D341Med (cell line): ENCODE measurements around the gene NEGR1.

ENCODE experiments used
- DNase-seq: peaks from one replicate; pipeline ENCODE4 v3.0.0; 2012; ENCODE audit warnings: low spot score

Gene NEGR1

DNA sequence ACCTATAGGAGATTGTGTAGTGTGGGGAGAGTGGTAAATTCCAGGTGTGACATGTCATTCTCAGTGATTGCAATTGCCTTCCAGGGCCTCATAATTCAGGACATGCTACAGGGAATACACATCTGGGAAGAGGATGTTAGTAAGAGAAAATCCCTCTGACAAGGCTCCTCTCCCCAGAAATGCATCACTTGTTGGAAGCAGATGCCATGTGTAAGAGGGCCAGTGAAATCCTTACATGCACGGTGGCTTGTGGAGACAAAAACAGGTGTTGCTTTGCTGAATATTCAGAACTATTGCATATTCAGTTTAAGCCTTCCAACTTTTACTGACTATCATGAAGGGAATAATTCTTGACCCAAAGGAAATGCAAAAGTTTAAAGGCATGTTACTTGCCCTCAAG lies 503.4 kb downstream of the NEGR1 start:
- no peak for DNase-seq

DNA sequence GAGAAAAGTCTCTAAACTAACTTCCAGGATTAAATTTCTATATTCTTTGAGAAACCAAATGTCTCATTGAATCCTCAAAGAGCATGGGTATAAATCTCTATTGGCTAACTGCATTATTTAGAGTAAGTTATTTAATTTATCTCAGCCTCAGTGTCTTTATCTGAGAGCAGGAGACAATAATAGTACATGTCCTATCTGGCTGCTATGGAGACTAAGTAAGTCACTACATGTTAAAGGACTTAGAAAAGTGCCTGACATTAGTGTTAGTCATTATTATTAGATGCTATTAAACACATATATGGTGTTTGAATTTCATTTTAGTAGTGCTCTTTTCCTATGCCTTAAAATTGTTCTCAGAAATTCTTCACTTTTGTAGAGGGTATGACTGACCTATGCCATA lies 505.2 kb downstream of the NEGR1 start:
- no peak for DNase-seq

DNA sequence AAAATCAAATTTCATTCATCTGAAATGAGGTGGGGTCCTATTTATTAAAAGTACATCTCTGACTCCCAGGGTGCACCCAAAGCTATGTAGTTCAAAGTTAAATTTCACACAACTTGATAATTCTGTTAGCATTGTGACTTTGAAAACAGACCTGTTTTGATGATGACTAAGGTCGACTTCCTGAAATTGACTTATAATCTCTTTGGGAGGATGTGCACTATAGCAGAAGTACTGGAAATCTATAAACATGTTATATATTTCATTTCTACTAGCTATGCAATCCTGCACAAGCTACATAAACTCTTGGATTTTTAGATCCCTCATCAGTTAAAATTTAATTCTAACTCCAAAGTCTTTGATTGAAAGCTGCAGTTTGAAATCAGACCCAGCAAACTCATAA lies 507.6 kb downstream of the NEGR1 start:
- no peak for DNase-seq

DNA sequence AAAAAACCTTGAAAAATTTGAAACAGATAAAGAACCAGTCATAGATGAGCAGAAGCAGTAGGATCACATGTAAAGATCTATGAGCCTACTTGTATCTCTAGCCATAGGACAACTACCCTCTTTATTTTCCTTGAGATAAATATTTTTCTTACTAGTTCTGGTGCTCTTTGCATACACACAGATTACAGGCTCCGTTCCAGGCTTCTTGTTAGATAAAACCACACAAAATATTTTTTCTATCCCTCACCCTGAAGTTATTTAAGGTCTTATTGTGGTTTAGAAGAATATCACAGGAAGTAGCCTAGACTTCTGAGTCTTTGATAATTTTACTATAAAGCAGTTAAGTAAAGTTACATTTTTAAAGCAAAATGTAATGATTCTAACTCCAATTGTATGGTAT lies 512.2 kb downstream of the NEGR1 start:
- no peak for DNase-seq

DNA sequence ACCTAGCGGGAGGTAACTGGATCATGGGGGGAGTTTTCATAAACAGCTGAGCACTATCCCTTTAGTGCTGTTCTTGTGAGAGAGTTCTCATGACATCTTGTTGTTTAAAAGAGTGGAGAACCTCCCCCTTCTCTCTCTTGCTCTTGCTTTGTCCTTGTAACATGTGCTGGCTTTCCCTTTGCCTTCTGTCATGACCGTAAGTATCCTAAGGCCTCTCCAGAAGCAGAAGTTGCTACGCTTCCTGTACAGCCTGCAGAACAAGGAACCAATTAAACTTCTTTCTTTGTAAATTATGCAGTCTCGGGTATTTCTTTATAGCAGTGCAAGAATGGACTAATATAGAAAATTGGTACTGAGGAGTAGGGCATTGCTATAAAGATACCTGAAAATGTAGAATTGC lies 515.6 kb downstream of the NEGR1 start:
- no peak for DNase-seq

DNA sequence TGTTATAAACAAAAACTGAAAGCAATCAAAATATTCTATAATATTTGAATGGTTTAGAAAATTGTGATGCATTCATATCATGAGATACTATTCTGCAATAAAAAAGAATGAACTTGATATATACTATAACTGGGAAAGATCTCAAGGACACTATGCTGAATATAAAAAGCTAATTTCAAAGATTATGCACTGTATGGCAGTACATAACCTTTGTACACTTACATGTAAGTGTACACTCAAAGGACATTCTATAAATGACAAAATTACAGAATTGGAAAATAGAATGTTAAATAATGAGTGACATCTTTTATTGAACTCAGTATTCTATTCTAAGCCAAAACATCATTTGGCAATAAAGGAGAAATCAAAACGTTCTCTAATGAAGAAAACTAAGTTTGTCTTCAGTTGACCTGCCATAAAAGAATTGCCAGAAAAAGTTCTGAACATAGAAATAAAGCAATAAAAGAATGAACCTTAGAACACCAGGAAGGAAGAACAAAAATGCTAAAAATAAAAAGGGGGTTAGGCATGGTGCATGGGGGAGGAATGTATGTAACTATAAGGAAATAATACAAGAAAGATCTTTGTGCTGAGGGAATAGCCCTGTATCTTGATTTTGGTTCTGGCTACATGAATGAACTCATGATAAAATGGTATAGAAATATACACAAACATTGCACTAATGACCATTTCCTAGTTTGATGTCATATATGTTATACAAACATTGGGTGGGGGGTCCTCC lies 519.7 kb downstream of the NEGR1 start:
- DNase-seq: no peak

DNA sequence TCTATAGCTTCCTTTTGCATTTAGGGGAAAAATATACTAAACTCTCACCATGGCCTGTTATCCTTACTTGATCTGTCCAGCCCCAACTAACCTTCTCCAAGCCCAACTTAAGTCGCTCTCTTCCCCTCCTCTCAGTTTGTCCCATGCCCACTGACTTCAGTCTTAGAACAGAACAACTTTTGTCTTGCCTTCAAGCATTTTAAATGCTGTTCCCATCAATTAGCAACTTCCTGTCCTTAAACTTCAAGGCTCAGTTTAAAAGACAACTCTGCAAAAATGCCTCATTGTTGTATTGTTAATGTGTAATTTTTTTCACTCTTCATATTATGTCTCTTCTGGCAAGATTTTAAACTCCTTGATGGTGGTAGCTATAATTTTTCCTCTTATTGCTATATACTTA lies 526.9 kb downstream of the NEGR1 start:
- DNase-seq: no peak

DNA sequence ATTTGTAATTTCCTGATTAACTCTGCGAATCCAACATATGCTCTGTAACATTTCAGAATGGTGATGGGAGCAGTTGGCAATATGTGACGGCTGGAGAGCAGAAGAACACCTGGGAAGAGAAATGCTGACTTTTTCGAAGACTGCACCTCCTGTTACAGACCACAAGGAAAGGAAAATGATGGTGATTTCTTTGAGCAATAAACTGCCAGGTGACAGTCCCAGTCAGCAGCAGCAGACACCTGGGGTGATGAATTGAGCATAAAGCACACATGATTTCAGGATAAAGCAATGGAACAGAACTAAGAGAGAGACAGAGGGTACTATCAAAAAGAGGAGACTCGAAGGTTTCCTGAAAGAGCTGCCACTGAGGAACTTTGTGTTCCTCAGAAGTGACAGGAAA lies 528.6 kb downstream of the NEGR1 start:
- DNase-seq: no peak

DNA sequence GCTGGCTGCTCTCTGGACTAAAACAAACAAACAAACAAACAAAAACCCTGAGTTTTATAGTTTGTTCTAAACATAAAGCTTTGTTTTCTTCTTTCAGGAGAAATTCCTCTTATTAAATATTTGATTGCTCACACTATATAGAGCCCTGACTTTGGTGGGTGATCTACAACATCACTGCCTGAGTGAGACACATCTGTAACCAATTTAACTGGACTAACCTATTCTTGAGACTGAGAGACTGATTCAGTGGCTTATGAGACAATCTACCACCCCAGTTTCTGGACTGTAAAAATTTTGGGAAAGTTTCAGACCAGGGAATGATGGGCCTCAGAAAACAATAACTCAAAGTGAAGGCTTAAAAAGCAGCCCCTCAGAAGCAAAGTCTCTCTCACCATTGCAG lies 537.0 kb downstream of the NEGR1 start:
- DNase-seq: no peak

DNA sequence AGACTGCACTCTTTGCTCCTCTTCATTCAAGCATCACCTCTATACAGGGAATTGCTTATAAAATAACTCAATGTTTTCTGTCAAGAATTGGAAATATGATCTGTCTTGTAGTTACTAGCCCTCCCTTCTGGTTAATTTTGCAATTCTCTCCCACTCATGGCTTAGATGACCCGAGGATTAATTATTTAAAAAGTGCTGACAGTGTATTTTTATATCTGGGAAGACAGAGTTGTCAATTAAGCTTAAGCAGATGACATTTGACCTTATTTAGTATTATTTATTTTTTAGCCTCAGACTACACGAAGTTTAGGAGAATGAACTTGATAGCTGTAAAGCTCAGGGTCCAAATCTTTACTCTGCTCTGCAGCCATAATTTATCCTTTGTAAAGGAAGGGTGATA lies 538.5 kb downstream of the NEGR1 start:
- no peak for DNase-seq

DNA sequence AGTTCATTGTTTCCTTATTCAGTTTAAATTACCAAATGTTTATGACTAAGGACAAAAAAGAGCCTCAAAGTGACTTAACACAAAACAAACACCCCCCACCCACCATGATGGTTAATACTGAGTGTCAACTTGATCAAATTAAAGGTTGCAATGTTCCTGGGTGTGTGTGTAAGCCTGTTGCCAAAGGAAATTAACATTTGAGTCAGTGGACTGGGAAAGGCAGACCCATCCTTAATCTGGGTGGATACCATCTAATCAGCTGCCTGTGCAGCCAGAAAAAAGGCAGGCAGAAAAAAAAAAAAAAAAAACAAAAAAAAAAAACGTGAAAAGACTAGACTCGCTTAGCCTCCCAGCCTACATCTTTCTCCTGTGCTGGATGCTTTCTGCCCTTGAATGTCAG lies 543.4 kb downstream of the NEGR1 start:
- DNase-seq: no peak

DNA sequence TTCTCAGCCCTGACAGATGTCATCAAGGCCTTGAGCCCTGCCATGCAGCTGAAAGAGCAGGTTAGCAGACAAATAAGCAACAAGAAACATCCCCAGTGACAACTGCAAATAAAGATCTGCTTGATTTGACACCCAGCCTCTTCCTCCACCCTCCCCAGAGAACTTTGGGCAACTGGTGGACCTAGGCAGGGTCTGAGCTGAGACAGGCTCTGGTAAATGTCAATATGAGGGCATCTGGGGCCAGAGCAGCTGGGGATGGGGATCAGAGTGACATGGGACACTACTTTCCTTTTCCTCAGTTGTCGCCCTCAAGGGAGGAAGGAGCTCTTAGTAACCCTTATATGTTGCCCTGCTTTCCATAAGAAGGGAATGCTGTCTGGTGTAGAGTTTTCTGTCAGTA lies 544.1 kb downstream of the NEGR1 start:
- DNase-seq: no peak

DNA sequence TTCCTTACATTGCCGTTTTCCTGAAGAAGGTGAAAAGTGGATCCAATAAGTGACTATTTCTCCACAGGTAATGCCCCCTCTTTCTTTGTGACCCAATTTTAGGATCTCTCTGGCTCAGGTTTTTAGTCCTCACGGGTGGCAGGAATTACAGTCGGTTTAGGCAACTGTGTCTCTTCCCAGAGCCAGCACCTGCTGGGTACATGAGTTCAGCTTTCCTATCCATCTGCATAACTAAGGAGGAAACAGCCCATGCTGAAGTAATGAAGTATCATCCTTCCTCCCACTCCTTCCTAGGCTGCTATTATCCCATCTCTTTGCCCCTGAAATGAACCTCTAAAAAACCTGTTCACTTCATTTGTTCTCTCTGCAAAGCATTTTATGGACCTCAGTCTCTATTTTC lies 544.6 kb downstream of the NEGR1 start:
- no peak for DNase-seq

DNA sequence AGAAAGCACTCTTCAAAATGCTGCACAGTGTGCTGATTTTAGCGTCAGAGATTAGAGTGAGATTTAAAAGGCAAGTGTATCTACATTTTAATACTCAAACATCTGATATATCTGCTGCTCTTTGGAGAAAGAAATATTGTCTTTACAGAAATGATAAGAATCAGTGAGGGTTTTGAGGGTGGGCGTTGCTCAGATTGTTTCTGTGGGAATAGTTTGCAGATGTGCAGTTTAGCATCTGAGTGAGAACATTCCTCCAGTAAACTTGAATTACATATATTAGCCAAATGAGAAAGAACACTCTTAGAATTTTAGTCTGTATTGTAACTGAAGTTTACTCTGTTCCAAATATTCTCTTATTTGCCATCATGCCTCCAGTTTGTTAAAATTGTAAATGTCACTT lies 549.2 kb downstream of the NEGR1 start:
- DNase-seq: no peak

DNA sequence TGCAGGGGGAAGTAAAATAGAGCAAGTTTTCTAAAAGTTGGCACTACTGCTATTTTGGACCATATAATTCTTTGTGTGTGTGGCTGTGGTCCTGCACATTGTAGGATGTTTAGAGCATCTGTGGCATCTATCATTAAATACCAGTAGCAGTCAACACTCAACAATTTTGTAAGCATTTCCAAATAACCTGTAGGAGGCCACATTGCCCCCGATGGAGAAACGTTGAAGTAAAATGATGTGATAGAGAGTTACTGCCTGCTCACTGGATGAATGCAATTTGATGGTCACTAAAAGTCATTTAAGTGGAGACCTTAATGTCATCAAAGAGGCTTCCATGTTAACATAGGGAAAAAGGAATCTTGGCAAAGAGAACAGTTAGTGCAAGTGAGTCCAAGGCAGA lies 560.8 kb downstream of the NEGR1 start:
- no peak for DNase-seq

DNA sequence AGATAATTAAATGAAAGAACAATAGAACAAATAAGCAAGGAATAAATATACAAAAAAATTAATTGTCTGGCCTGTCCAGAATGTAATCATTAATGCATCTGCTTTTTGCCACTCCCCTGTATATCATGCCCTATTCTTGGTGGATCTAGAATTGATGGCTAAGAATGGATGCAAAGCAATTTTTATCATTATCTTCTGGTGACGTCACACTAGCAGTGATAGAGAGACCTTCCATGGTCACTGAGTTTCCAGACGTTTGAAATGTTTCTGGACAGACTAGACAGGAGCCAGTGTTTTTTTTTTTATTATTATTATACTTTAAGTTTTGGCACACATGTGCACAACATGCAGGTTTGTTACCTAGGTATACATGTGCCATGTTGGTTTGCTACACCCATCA lies 563.0 kb downstream of the NEGR1 start:
- DNase-seq: no peak

DNA sequence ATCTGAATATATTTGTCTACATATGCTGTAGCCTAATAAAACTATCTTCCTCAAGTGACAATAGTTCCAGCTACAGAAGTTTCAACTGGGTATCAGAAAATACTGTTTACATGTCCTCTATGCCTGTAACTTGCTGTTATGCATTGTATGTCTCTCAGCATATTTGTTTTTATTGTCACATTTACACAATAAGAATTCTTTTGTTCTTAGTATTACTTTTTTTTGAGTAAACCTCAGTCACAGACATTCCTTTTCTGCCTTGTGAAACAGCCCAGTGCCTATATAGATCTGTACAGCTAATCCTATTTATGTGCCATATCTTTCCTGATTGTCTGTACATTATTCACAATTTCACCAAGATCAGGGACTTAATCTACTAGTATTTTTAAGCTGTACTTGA lies 565.2 kb downstream of the NEGR1 start:
- DNase-seq: no peak

DNA sequence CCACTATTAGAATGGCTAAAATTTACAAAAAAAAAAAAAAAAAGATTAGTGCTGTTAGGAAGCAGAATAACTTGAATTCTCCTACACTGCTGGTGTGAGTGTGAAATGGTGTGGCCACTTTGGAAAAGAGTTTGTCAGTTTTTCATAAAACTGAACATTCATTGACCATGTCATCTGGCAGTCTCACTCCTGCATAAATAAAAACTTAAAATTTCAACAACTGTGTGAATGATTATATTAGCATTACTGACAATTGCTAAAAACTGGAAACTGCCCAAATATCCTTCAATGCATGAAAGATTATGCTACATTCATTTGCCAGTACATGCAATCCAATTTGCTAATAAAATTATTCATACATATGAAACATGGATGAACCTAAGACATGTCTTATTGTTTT lies 570.9 kb downstream of the NEGR1 start:
- no peak for DNase-seq

DNA sequence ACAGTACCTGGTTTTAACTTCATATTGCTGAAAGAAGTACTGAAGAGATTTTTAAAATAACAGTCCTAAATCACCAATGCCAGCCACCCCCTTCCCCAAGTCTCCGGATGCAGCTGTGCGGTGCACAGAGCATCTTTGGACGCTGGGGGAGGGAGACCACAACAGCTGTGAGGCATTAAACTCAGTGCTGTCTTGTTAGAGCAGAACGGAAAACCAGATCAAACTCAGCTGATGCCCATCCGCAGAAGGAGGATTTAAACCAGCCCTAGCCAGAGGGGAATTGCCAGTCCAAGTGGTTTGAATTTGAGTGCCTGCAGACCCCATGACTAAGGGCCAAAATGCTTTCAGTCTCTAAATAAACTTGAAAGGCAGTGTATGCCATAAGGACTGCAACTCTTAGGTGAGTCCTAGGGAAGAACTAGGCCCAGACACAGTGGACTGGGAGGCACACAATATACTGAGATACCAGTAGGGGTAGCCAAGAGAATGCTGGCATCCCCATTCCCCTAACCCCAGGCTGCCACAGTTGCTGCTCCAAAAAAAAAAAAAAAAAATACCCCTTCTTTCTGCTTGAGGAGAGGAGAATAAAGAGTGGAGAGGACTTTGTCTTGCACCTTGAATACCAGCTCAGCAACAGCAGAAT lies 576.2 kb downstream of the NEGR1 start:
- no peak for DNase-seq

DNA sequence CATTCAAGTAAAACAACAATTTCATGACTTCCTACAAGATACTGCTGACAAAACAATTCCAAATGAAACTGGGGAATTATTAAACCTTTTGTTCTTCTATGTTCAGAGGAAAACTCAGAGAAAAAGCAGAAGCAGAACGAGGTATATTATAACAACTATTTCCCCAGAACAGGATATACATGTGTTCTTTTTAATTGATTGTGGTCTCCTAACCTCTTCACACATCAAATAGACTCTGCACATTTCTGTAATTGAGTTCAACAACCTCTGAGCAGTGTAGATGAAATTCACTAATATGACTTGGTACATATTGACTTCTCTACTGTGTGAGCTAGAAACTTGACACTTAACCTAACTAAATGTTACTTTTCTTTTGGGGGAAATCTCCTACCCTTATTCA lies 584.2 kb downstream of the NEGR1 start:
- DNase-seq: no peak

DNA sequence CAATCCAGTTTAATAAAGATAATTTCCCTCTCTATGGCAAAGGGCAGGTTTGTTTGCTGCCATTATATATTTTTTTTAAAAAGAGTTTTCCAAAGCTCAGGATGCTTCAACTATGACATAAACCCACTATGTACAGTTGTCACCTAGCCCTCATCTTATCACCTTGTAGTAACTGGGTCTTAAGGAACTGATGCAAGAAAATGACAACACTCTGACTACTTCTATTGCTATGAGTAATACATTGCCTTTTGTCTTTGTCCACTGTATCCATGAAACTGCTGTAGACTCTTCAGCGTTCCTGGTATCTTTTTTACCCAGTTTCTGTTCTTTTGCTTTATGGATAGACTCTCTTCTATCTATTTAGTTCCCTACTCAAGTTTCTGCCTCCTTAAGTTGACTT lies 586.5 kb downstream of the NEGR1 start:
- no peak for DNase-seq

DNA sequence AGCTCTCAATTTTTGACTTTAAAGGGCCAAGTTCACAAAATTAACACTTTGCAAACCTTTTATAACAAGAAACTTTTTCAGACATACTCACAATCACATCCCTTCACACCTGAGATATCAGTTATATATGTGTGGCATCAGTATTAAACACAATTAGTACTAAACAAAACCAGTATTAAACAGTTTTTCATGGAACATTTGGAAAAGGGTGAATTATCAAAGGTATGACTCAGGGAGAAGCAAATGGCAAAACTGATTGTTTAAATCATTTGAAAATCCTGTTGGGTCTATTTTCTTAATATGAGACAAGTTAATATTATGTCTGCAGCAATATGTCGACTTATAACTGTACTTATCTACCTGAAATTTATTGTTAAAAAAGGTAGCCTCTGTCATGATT lies 587.3 kb downstream of the NEGR1 start:
- no peak for DNase-seq

DNA sequence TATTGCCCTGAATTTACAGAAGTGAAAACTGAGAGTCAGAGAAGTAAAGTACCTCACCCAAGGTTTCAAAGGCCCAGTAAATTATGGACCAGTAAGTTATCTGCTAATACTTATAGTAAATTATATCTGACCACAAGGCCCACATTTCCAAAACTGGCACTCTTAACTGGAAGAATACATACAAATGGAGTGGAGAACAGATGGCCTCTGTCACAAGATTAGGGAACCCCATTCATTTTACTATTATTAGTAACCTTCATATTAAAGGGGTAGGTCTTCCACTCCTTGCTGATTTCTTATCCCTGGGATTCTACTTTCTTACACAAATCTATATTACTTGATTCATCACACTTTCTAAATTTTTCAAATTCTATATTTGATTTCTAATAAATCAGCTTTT lies 588.8 kb downstream of the NEGR1 start:
- DNase-seq: no peak

DNA sequence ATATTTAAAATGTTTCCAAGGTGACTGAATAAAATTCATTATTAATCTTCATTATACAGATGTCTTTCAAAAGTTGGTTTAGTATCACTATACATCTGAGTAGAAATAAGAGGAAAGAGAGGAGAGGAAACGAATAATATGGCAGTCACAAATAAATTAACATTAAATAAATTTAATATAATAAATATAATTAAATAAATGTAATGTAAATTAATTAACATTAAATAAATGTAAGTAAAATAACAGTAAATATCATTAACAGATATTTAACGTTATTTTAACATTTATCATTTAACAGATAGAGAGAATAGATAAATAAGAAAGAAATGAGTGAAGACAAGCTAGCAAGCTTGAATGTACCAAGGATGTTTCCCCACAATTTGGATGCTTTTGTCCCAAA lies 592.7 kb downstream of the NEGR1 start:
- no peak for DNase-seq
